Cardiac septum (tissue), 1 donor: ENCODE measurements around the gene YPEL1. TPM values are rescaled to one million over a fixed set of nuclear protein-coding genes. Genes with fewer than 3 reads are reported as not detected.
"Not testable (repeated sequence)": the region's sequence is repeated elsewhere in the genome, so short reads cannot be mapped to it uniquely, and the experiment has no call there.

ENCODE experiments used
- DNase-seq: peaks from one replicate; pipeline ENCODE4 v3.0.0-alpha.2; 2020; ENCODE audit warnings: low spot score
- intact Hi-C: fragments of 100-400 bp; cut with DNase I; formaldehyde crosslinking; loops from one replicate; pipeline ENCODE4 v1.14.0; 2022
- total RNA-seq: library from RNA; stranded (reverse); fragmentation: NEBNext Ultra II Directional; extraction: Animal tissue kit (Norgen Biotek cat#: 25700); gene quantifications from one replicate; pipeline ENCODE4 v1.2.1, GENCODE V29; 2021
- donor health status: DM: no; HTN: no; CAD: no.

The YPEL1 gene
- total RNA-seq, 1 donor from 2014 or later: 9.6 TPM

DNA sequence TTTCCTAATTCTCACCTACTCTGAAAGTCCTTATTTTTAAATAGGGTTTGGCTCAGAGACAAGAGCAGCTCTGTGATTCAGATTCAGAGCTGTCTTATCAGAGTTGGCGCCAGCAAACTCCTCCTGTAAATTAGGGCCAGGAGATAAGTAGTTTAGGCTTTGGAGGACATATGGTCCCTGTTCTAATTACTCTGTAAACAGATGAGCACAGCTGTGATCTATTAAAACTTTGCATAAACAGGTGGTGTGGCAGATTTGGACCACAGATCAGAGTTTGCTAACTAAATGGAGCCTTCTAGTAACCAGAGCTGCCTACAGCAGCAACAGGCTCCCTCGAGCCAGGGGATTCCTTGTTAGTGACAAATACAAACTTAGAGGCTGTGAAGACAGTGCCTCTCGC lies 27.9 kb downstream of the YPEL1 start:
- no peak for DNase-seq
- intact Hi-C loops: no loop called here

- DNase-seq: no peak
- intact Hi-C loops: no loop called here
Measured at GRCh38 chr22:21703684-21704316, 31.8 kb downstream of the YPEL1 start.

- intact Hi-C loops: no loop called here
- no peak for DNase-seq
Measured at GRCh38 chr22:21702700-21703683, 32.6 kb downstream of the YPEL1 start.

DNA sequence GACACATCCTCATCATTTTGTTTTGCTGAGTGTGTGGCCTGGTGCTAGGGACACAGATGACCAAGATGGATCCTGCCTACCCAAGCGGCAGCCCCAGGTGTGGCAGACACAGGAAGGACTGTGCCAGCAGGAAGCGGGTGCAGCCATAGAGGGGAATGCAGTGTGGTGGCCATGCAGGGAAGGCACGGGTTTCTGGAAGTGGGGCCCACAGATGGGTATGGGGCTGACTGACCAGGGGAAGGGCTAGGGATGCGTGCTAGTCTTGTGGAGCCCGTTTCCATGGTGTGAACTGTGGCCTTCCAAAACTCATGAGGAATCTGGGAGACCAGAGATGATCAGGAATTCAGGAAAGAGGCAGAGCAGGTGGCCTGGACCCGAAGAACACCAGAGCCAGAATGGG lies 33.5 kb downstream of the YPEL1 start:
- no peak for DNase-seq
- intact Hi-C loops: no loop called here

GRCh38 chr22:21701384-21701971 lies 34.1 kb downstream of the YPEL1 start:
- intact Hi-C loops: no loop called here
- DNase-seq: no peak

GRCh38 chr22:21700822-21701221 lies 34.8 kb downstream of the YPEL1 start:
- intact Hi-C loops: no loop called here
- DNase-seq: no peak

- DNase-seq: no peak
- intact Hi-C loops: no loop called here
Measured at GRCh38 chr22:21699643-21700042, 36.0 kb downstream of the YPEL1 start.

- no peak for DNase-seq
- intact Hi-C loops: no loop called here
Measured at GRCh38 chr22:21698430-21699329, 36.9 kb downstream of the YPEL1 start.

GRCh38 chr22:21697880-21698279 lies 37.7 kb downstream of the YPEL1 start:
- DNase-seq: no peak

DNA sequence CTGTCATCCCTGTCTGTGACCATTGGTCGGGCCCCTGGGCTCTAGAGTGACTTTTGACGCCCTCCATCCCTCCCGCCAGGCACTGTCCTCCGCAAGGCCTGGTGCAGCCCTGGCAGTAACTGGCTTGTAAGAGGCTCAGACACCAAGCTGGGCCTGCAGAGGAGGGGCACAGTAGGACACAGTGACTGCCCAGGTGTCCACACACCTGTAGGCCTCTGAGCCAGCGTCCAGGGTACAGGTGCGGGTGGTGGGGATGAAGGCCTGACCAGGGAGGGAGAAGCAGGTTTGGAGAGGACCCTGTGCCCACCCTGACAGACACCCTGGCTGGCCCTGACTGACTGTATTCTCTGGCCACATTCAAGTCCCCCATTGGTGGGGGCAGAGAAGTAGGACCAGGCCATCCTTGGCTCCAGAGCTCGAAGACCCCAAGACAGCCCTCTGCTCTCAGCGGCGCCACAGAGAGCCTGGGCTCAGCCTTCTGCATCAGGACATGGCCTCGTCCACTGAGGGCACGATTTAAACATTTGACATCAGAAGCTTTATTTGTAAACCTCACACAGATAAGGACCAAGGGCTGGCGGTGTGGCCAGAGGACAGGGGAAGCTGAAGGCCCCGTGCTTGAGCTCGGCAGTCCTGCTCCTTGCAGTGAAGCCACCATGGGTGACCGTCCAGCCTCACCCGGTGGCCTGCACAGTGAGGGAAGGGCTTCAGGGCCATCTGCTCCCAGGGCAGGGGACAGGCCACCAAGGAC lies 38.4 kb downstream of the YPEL1 start:
- intact Hi-C loops: no loop called here
- DNase-seq: no peak

More at GRCh38 chr22:21697880-21698279, 37.7 kb downstream of the YPEL1 start:
- intact Hi-C loops: no loop called here

DNA sequence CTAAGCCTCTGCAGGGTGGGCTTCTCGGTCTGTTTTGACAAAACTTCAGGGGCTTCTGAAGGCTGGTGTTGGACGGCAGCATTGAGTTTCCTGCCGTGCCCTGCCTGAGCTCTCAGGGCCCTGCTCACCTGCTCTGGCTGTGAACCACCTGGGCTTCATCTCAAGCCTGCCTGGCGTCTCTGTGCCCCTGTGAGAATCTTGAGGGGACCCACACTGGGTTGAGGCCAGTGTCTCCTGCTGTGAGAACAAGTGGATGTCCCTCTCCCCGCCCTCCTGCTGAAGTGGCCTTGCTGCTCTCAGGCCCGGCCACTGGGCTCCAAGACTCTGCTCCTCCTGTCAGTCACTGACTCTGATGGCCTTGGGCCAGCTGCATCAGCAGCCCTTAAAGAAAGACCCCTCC lies 39.5 kb downstream of the YPEL1 start:
- DNase-seq: no peak
- intact Hi-C loops: no loop called here

DNA sequence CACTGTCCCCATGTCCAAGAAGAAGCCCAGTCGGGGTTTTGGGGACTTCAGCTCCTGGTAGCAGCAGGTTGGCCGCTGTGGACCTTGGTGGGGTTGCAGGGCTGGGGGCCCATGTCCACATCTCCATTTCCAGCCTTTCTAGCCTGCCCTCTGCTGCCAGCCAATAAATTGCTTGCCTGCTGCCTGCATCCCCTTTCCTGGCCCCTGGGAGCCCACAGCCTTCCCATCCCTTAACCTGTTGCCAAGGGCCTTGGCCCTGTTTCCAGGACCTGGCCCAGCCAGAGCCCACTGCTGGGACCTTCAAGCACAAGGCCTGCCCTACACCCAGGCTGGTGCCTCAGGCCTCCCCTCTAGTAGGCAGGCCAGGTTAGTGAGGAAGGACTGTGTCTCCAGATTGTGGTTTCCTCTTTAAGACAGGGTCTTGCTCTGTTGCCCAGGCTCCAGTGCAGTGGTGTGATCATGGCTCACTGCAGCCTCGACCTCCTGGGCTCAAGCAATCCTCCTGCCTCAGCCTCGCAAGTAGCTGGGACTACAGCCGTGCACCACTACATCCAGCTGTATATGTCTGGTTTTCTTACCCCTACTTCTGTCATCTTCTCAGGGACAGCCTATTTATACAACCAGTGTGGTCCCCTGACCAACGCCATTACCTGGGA lies 40.0 kb downstream of the YPEL1 start:
- intact Hi-C loops: no loop called here
- DNase-seq: no peak

GRCh38 chr22:21694795-21695429 lies 40.7 kb downstream of the YPEL1 start:
- intact Hi-C loops: no loop called here
- no peak for DNase-seq

- no peak for DNase-seq
- intact Hi-C loops: no loop called here
Measured at GRCh38 chr22:21694394-21694793, 41.2 kb downstream of the YPEL1 start.

DNA sequence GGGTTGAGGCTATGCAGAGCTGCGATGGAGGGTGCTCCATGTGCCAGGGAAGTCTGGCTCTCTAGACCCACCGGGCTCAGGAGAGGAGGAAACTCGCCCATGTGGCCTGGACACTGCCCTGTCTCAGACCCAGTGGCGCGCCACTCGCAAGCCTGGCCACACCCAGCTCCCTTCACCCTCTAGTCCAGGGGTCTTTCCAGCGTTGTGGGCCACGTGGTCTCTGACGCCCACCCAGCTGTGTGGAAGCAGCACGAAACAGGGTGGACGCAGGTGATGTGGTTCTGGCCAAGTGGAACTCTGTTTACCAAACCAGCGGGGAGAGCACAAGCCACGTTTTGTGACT lies 41.6 kb downstream of the YPEL1 start:
- intact Hi-C loops: no loop called here
- no peak for DNase-seq

DNA sequence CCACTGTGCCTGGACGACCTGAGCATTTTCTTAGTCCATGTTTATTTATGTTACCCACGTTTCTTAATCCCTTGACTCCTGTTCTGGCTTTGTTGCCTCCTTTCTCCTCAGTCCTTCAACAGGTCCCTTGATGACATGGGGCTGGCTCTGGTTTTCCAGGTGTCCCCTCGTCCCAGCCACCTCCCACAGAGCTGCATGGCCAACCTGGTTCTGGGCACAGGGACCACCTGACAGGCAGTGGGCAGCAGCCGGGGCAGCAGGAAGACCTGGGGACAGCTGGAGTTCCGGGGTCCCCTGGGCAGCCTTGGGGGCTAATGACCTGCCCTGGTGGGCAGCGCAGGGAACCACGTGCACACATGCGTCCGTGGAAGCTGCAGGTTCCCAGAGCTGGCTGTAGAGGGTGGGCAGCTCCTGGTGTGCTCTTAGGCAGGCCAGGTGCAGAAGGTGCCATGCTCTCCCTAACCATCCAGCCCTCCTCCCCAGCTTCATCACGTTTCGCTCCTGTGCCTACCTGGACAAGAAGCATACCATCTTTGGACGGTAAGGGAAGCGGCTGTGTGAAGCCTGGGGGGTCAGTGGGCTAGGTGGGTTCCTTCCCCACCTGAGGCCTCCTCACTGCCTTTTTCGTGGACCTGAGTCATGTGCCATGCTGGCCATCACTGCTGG lies 42.1 kb downstream of the YPEL1 start:
- no peak for DNase-seq
- intact Hi-C loops: no loop called here

GRCh38 chr22:21692856-21693255 lies 42.7 kb downstream of the YPEL1 start:
- intact Hi-C loops: not testable (repeated sequence)

DNA sequence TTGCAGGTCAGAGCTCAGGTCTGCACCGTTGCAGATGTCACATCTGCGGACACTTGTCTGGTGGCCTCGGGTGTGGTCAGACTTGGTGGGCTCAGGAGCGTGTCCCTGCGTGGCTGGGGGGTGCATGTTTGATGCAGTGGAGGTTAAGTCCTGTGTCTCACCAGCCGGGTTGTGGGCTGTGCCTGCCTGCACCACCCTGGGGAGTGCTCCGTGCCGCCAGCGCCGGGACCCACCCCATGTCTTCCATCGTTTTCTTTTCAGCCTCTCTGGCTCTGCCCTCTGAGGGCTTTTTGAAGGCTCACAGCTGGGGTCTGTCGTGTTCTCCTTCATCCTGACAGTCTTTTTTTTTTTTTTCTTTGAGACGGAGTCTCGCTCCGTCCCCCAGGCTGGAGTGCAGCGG lies 43.8 kb downstream of the YPEL1 start:
- intact Hi-C loops: no loop called here
- DNase-seq: no peak

More at GRCh38 chr22:21692856-21693255, 42.7 kb downstream of the YPEL1 start:
- not testable (repeated sequence) for DNase-seq
